Right lobe of liver (tissue), 4 donors: ENCODE data around the gene ERI3.

ENCODE experiments used
- POLR2A ChIP-seq: fragments of 450-650 bp; IDR thresholded peaks from one replicate; pipeline ENCODE4 v1.6.1; 2017; ENCODE audit warnings: antibody characterized with exemption, mild to moderate bottlenecking
- TF ChIP-seq, protein P1 (sequence below), 4 donors: fragments of 200-600 bp in 3 of 4; fragments of 450-650 bp in 1 of 4; IDR thresholded peaks; one replicate each; pipeline versions ENCODE4 v1.5.1 to v1.8.0; 2016 to 2022; ENCODE audit warnings: antibody characterized with exemption in 4 of 4, mild to moderate bottlenecking in 2 of 4
- donor health status: DM: no; HTN: no; CAD: no.
- donor health status: DM: no; HTN: no; CAD: no.
- donor health status: DM: no; HTN: yes; CAD: no.

GRCh38 chr1:44345187-44345775, 9.8 kb downstream of the ERI3 start:
- TF ChIP-seq POLR2A, result no peak
- TF ChIP-seq, protein P1, sequence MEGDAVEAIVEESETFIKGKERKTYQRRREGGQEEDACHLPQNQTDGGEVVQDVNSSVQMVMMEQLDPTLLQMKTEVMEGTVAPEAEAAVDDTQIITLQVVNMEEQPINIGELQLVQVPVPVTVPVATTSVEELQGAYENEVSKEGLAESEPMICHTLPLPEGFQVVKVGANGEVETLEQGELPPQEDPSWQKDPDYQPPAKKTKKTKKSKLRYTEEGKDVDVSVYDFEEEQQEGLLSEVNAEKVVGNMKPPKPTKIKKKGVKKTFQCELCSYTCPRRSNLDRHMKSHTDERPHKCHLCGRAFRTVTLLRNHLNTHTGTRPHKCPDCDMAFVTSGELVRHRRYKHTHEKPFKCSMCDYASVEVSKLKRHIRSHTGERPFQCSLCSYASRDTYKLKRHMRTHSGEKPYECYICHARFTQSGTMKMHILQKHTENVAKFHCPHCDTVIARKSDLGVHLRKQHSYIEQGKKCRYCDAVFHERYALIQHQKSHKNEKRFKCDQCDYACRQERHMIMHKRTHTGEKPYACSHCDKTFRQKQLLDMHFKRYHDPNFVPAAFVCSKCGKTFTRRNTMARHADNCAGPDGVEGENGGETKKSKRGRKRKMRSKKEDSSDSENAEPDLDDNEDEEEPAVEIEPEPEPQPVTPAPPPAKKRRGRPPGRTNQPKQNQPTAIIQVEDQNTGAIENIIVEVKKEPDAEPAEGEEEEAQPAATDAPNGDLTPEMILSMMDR (IDR thresholded peaks at IDR 0.05), result no peak
